Heart left ventricle (tissue), 13 donors: Measurements from ENCODE around the gene GPALPP1.

Experiments
- POLR2A ChIP-seq, 2 donors: fragments of 450-650 bp; IDR thresholded peaks; one replicate each; pipeline ENCODE4 v1.6.1; 2017; ENCODE audit warnings: antibody characterized with exemption in 2 of 2, mild to moderate bottlenecking in 2 of 2, moderate library complexity in 2 of 2
- TF ChIP-seq, protein P1 (sequence below), 12 donors: fragments of 200-600 bp; sonication (generic) in 4 of 12; IDR thresholded peaks; one replicate each; pipeline versions ENCODE4 v1.5.0 to v1.8.0; 2018 to 2022; ENCODE audit warnings: antibody characterized with exemption in 12 of 12, mild to moderate bottlenecking in 5 of 12
- donor health status: ischemic (EF 13 %, LVEDD 7.1; RV severe dilation, severe dysfunction).
- donor health status: DM: no; HTN: yes; CAD: no.
- donor health status: DM: no; HTN: no; CAD: no.
- donor health status: ischemic (EF 25% LVEDD 6.9; RV normal size, moderate dysfunction).
- donor health status: ischemic (EF 25% LVEDD 5.7; RV mildly dilated, moderate dysfunction).
- donor health status: ischemic (EF 35%, LVEDD 5.7; RV mildly dilated, moderate dysfunction).
- donor health status: nonischemic (EF 11% LVEDD 7.7; RV severe dilation, severe dysfunction).
- donor health status: DM: yes; HTN: yes; CAD: no.
- donor health status: PGD.
- donor health status: ischemic (EF 29% LVEDD 5.4; RV normal size, mild dysfunction).
- donor health status: nonischemic (EF 23%, LVEDD 6.1; RV moderate dilation, normal function).

- TF ChIP-seq, protein P1, sequence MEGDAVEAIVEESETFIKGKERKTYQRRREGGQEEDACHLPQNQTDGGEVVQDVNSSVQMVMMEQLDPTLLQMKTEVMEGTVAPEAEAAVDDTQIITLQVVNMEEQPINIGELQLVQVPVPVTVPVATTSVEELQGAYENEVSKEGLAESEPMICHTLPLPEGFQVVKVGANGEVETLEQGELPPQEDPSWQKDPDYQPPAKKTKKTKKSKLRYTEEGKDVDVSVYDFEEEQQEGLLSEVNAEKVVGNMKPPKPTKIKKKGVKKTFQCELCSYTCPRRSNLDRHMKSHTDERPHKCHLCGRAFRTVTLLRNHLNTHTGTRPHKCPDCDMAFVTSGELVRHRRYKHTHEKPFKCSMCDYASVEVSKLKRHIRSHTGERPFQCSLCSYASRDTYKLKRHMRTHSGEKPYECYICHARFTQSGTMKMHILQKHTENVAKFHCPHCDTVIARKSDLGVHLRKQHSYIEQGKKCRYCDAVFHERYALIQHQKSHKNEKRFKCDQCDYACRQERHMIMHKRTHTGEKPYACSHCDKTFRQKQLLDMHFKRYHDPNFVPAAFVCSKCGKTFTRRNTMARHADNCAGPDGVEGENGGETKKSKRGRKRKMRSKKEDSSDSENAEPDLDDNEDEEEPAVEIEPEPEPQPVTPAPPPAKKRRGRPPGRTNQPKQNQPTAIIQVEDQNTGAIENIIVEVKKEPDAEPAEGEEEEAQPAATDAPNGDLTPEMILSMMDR (IDR thresholded peaks at IDR 0.05) = no peak
- TF ChIP-seq POLR2A (IDR thresholded peaks at IDR 0.05) = no peak
Observed at GRCh38 chr13:44971656-44972595, 17.4 kb upstream of the GPALPP1 start.
